B cell (primary cell): Measurements from ENCODE around the gene SLC1A1.

ENCODE experiments used
- EZH2 ChIP-seq: IDR thresholded peaks from 2 replicates; pipeline ENCODE4 v1.6.1; 2012; ENCODE audit warnings: borderline replicate concordance, low read depth, mild to moderate bottlenecking, moderate library complexity, low read length; ENCODE audit not compliant: insufficient read depth, poor library complexity, severe bottlenecking
- TF ChIP-seq, protein P1 (sequence below): fragments of 200-600 bp; IDR thresholded peaks from one replicate; pipeline ENCODE4 v1.8.0; 2022; ENCODE audit warnings: antibody characterized with exemption, mild to moderate bottlenecking

DNA sequence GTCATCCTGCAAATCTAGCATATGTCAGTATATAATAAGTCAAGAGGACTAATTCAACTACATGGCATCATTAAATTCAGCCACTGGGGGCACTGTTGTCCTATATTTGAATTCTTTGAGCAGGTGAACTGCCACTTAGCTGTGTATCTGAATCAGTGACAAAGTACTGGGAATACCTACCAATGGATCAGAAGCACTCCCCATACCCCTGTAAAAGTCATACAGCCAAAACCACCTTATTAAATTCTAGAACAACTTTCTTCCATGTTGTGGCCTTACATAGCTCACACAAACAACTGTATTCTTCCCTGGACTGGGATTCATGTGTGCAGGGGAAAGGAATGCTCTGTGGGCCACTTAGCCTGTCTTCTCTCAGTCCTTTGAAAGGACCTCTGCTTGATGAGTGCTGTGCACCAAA is 114.4 kb downstream of the SLC1A1 start:
- TF ChIP-seq, protein P1, sequence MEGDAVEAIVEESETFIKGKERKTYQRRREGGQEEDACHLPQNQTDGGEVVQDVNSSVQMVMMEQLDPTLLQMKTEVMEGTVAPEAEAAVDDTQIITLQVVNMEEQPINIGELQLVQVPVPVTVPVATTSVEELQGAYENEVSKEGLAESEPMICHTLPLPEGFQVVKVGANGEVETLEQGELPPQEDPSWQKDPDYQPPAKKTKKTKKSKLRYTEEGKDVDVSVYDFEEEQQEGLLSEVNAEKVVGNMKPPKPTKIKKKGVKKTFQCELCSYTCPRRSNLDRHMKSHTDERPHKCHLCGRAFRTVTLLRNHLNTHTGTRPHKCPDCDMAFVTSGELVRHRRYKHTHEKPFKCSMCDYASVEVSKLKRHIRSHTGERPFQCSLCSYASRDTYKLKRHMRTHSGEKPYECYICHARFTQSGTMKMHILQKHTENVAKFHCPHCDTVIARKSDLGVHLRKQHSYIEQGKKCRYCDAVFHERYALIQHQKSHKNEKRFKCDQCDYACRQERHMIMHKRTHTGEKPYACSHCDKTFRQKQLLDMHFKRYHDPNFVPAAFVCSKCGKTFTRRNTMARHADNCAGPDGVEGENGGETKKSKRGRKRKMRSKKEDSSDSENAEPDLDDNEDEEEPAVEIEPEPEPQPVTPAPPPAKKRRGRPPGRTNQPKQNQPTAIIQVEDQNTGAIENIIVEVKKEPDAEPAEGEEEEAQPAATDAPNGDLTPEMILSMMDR = peak; percentile 59
- TF ChIP-seq EZH2 = no peak
